HepG2 (cell line): ENCODE results near the gene SLC15A3. TPM values are rescaled to one million over a fixed set of nuclear protein-coding genes. Genes with fewer than 3 reads are reported as not detected.

Experiments
- AKAP8 ChIP-seq: sonication (generic); formaldehyde crosslinking; IDR thresholded peaks from 2 replicates; pipeline ENCODE4 v1.5.1; 2020; ENCODE audit warnings: mild to moderate bottlenecking, missing genetic modification reagents
- DPF2 ChIP-seq: sonication (generic); formaldehyde crosslinking; IDR thresholded peaks from 2 replicates; pipeline ENCODE4 v1.4.0; 2020; ENCODE audit warnings: mild to moderate bottlenecking, low read depth, missing genetic modification reagents, borderline replicate concordance
- ETS1 ChIP-seq: sonication (generic); formaldehyde crosslinking; IDR thresholded peaks from 2 replicates; pipeline ENCODE4 v1.4.0; 2020; ENCODE audit warnings: missing genetic modification reagents
- FOXC1 ChIP-seq: sonication (generic); formaldehyde crosslinking; IDR thresholded peaks from 2 replicates; pipeline ENCODE4 v1.8.0; 2022; ENCODE audit warnings: mild to moderate bottlenecking, missing genetic modification reagents, borderline replicate concordance
- HNRNPL ChIP-seq: fragments of 200-400 bp; formaldehyde crosslinking; IDR thresholded peaks from 2 replicates; pipeline ENCODE4 v1.6.1; 2017; ENCODE audit warnings: mild to moderate bottlenecking, low read depth, low read length
- MYNN ChIP-seq: sonication (generic); formaldehyde crosslinking; IDR thresholded peaks from 2 replicates; pipeline ENCODE4 v1.4.0; 2020; ENCODE audit warnings: mild to moderate bottlenecking, low read depth, missing genetic modification reagents
- NCOA5 ChIP-seq: sonication (generic); formaldehyde crosslinking; IDR thresholded peaks from 2 replicates; pipeline ENCODE4 v1.4.0; 2020; ENCODE audit warnings: missing genetic modification reagents
- NFAT5 ChIP-seq: sonication (generic); formaldehyde crosslinking; IDR thresholded peaks from 2 replicates; pipeline ENCODE4 v1.4.0; 2020; ENCODE audit warnings: missing genetic modification reagents
- NFE2L2 ChIP-seq: fragments of 150-350 bp; IDR thresholded peaks from 2 replicates; pipeline ENCODE4 v1.6.1; 2014; ENCODE audit warnings: low read length
- NR1H2 ChIP-seq: sonication (generic); formaldehyde crosslinking; IDR thresholded peaks from 2 replicates; pipeline ENCODE4 v1.8.1; 2022; ENCODE audit warnings: low read depth, missing genetic modification reagents, borderline replicate concordance
- SMC3 ChIP-seq: IDR thresholded peaks from 2 replicates; pipeline ENCODE4 v1.6.1; 2011; ENCODE audit warnings: low read length, improper control_type of control experiment
- SMYD3 ChIP-seq: sonication (generic); formaldehyde crosslinking; IDR thresholded peaks from 2 replicates; pipeline ENCODE4 v1.8.1; 2023; ENCODE audit warnings: mild to moderate bottlenecking, missing genetic modification reagents
- TBP ChIP-seq: sonication (generic); formaldehyde crosslinking; IDR thresholded peaks from 2 replicates; pipeline ENCODE4 v1.5.0; 2020; ENCODE audit warnings: missing genetic modification reagents
- YY1 ChIP-seq: IDR thresholded peaks from 2 replicates; pipeline ENCODE4 v1.6.1; 2011; ENCODE audit warnings: low read length, low read depth, moderate library complexity, mild to moderate bottlenecking; ENCODE audit not compliant: insufficient read depth, insufficient replicate concordance
- ZNF256 ChIP-seq: sonication (generic); formaldehyde crosslinking; conservative IDR thresholded peaks from 2 replicates; pipeline ENCODE4 v1.4.0; 2020; ENCODE audit warnings: missing genetic modification reagents
- ZNF333 ChIP-seq: sonication (generic); formaldehyde crosslinking; IDR thresholded peaks from 2 replicates; pipeline ENCODE4 v1.4.0; 2020; ENCODE audit warnings: mild to moderate bottlenecking, missing genetic modification reagents, borderline replicate concordance
- ZNF383 ChIP-seq: sonication (generic); formaldehyde crosslinking; IDR thresholded peaks from 2 replicates; pipeline ENCODE4 v1.4.0; 2020; ENCODE audit warnings: missing genetic modification reagents, mild to moderate bottlenecking, borderline replicate concordance
- ZNF678 ChIP-seq: sonication (generic); formaldehyde crosslinking; IDR thresholded peaks from 2 replicates; pipeline ENCODE4 v1.4.0; 2020; ENCODE audit warnings: mild to moderate bottlenecking, missing genetic modification reagents
- ZNF879 ChIP-seq: sonication (generic); formaldehyde crosslinking; IDR thresholded peaks from 2 replicates; pipeline ENCODE4 v1.8.1; 2023; ENCODE audit warnings: missing genetic modification reagents
- ZNF891 ChIP-seq: sonication (generic); formaldehyde crosslinking; IDR thresholded peaks from 2 replicates; pipeline ENCODE4 v1.5.0; 2020; ENCODE audit warnings: mild to moderate bottlenecking, missing genetic modification reagents
- ZXDC ChIP-seq: sonication (generic); formaldehyde crosslinking; IDR thresholded peaks from 2 replicates; pipeline ENCODE4 v1.5.0; 2020; ENCODE audit warnings: mild to moderate bottlenecking, missing genetic modification reagents
- polyA plus RNA-seq, 8 experiments: library from polyadenylated mRNA; depleted of rRNA in 3 of 8; stranded (reverse) in 7 of 8; unstranded in 1 of 8; fragments of >200 nt; fragmentation: Illumina TruSeq in 4 of 8; extraction: Trizol in 4 of 8; gene quantifications; 2 replicates each; pipeline versions ENCODE4 v1.2.1 to v1.2.3, GENCODE V29; 2011 to 2016; ENCODE audit warnings: low read depth in 4 of 8, missing spikeins in 1 of 8, mixed read lengths in 1 of 8; ENCODE audit not compliant: insufficient read depth in 1 of 8
- total RNA-seq, 5 experiments: library from RNA; depleted of rRNA; stranded (reverse); fragments of >200 nt; fragmentation: Illumina TruSeq; extraction: Trizol; gene quantifications; 2 replicates each; pipeline ENCODE4 v1.2.3, GENCODE V29; 2016; ENCODE audit warnings: low read depth in 1 of 5

SLC15A3 gene
- total and polyA plus RNA-seq, 2 of the 13 experiments (the other 11 are each of a cell fraction or from before 2014, with no cell fraction given), result 0.45 to 0.77 TPM

GRCh38 chr11:60906132-60906972, 45.6 kb downstream of the SLC15A3 start, which contains the start of gene PRPF19 (continued):
- no peak for TF ChIP-seq ZNF333 (CRISPR knock-in tag)
- TF ChIP-seq ZNF256, result no peak
- TF ChIP-seq NCOA5 (CRISPR knock-in tag), result no peak
- no peak for TF ChIP-seq MYNN (CRISPR knock-in tag)
- TF ChIP-seq SMYD3 (CRISPR knock-in tag), result no peak
- TF ChIP-seq ZXDC (CRISPR knock-in tag), result no peak
- TF ChIP-seq ZNF891 (CRISPR knock-in tag), result peak; percentile 87
- TF ChIP-seq ZNF383 (CRISPR knock-in tag), result no peak
- no peak for TF ChIP-seq NFE2L2
- no peak for TF ChIP-seq SMC3
- peak; percentile 84; the same call in 1 of the 2 replicates for TF ChIP-seq ZNF678 (CRISPR knock-in tag)
- no peak for TF ChIP-seq ZNF879 (CRISPR knock-in tag)
- no peak for TF ChIP-seq AKAP8 (CRISPR knock-in tag)
- TF ChIP-seq TBP (CRISPR knock-in tag), result no peak
- TF ChIP-seq ETS1, result no peak
- TF ChIP-seq NFAT5 (CRISPR knock-in tag), result 0 out of 2 replicates have a peak, but pooled peaks have one; percentile 72
- TF ChIP-seq NR1H2 (CRISPR knock-in tag), result no peak
- TF ChIP-seq DPF2 (CRISPR knock-in tag), result no peak
- 0 out of 2 replicates have a peak, but pooled peaks have one; percentile 54 for TF ChIP-seq FOXC1
- peak; percentile 78 for TF ChIP-seq YY1
- no peak for TF ChIP-seq HNRNPL
